SHP77 treated with DMSO at 0.1 percent for 48 hours (cell line): ENCODE results near the gene GNL1.
A peak's percentile ranks its signal among the peaks of the same experiment; 100 is the strongest.
"Not testable (repeated sequence)": the region's sequence is repeated elsewhere in the genome, so short reads cannot be mapped to it uniquely, and the experiment has no call there.

ENCODE experiments used
- DNase-seq: peaks from one replicate; lab custom pipeline; 2025; lab: John Stamatoyannopoulos, UW

Gene GNL1

GRCh38 chr6:30529349-30529875, 26.9 kb downstream of the GNL1 start:
- not testable (repeated sequence) for DNase-seq

GRCh38 chr6:30526444-30526843, 29.8 kb downstream of the GNL1 start:
- DNase-seq, result not testable (repeated sequence)

- not testable (repeated sequence) for DNase-seq
These were observed 34.3 kb downstream of the GNL1 start for GRCh38 chr6:30521952-30522351.

- DNase-seq, result not testable (repeated sequence)
These were observed 35.2 kb downstream of the GNL1 start for GRCh38 chr6:30521082-30521481.

- no peak for DNase-seq
These were observed 35.8 kb downstream of the GNL1 start for GRCh38 chr6:30520522-30520921.

- not testable (repeated sequence) for DNase-seq
These were observed 37.7 kb downstream of the GNL1 start for GRCh38 chr6:30518505-30519145.

- DNase-seq, result not testable (repeated sequence)
These were observed 38.4 kb downstream of the GNL1 start for GRCh38 chr6:30517767-30518504.

- DNase-seq, result not testable (repeated sequence)
These were observed 39.6 kb downstream of the GNL1 start for GRCh38 chr6:30516754-30517076.

- DNase-seq, result peak; percentile 56
These were observed 40.1 kb downstream of the GNL1 start for GRCh38 chr6:30515944-30516753.

GRCh38 chr6:30515106-30515505, 41.2 kb downstream of the GNL1 start:
- DNase-seq, result no peak

GRCh38 chr6:30513451-30513850, 42.8 kb downstream of the GNL1 start:
- DNase-seq, result no peak

- no peak for DNase-seq
These were observed 45.1 kb downstream of the GNL1 start for GRCh38 chr6:30511169-30511546.

GRCh38 chr6:30510419-30511168, 45.7 kb downstream of the GNL1 start:
- no peak for DNase-seq

- no peak for DNase-seq
These were observed 47.2 kb downstream of the GNL1 start for GRCh38 chr6:30508890-30509736.

- DNase-seq, result no peak
These were observed 48.2 kb downstream of the GNL1 start for GRCh38 chr6:30507849-30508827.

- DNase-seq, result no peak
These were observed 55.6 kb downstream of the GNL1 start for GRCh38 chr6:30500421-30501355.

- DNase-seq, result not testable (repeated sequence)
These were observed 57.6 kb downstream of the GNL1 start for GRCh38 chr6:30498705-30499104.

GRCh38 chr6:30497714-30498113, 58.6 kb downstream of the GNL1 start:
- no peak for DNase-seq

- not testable (repeated sequence) for DNase-seq
These were observed 59.1 kb downstream of the GNL1 start for GRCh38 chr6:30497261-30497599.
